Activated CD8-positive, alpha-beta memory T cell treated with anti-CD3 and anti-CD28 coated beads for 36 hours (primary cell): ENCODE results near the gene EML4. TPM values are rescaled to one million over a fixed set of nuclear protein-coding genes. Genes with fewer than 3 reads are reported as not detected.
"Not testable (repeated sequence)": the region's sequence is repeated elsewhere in the genome, so short reads cannot be mapped to it uniquely, and the experiment has no call there.

Source experiments
- CTCF ChIA-PET: fragments of 350-600 bp; sonication (Branson Sonifier 250); formaldehyde crosslinking; loops from one replicate; lab custom pipeline; 2021; ENCODE audit warnings: antibody characterized with exemption; lab: Charles Lee
- POLR2A ChIA-PET: fragments of 350-600 bp; sonication (Branson Sonifier 250); formaldehyde crosslinking; loops from one replicate; lab custom pipeline; 2021; ENCODE audit warnings: antibody characterized with exemption; lab: Charles Lee
- total RNA-seq, 2 experiments: library from RNA; stranded (reverse); gene quantifications; one replicate each; pipeline ENCODE4 v1.2.3, GENCODE V29; 2021

EML4 gene
- total RNA-seq, 2 experiments from 2014 or later = 56.8 to 58.9 TPM

GRCh38 chr2:42134401-42134932 is 34.7 kb upstream of the EML4 start:
- CTCF ChIA-PET = not testable (repeated sequence)

DNA sequence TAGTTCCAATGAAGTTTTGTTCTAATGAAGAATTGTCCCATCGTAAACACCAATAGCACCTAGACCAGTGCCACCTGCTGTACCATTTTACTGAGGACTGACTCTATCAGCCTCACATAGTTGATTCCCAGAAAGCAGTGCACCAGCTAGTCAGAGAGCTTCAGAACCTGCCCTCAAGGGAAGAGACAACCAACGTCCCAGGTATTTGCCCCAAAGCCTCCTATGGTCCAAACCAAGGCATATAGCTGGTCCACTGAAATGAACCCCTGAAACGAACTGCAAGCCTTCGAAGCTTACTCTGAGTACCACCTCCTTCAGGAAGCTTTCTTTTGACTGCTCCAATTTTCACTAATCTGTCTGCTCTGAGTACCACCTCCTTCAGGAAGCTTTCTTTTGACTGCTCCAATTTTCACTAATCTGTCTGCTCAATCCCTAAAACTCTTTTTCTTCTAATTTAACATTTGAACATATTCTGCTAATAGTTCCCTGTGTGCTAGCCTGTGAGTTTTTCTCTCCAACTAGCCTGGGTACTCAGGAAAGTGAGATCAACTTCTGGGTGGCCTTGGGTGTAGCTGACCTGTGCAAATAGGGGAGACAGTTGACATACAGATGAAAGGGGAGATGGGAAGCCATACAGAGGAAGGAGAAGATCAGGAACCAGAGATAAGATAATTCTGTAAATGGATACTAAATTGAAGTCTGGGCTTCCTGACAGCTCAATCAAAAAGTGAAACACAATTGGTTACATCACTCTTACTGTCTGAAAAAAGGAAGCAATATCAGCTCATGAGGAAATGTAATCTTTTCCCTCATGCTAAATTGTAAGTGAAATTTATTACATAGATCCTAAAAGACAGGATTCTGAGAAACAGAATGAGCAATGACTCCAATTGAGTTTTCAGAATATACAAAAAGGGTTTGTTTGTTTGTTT is 33.5 kb upstream of the EML4 start:
- ChIA-PET CTCF (no interaction called here), POLR2A (interaction anchor here (0.7 kb wide), 1 partner anchor 9 kb away, joined by 3 read pairs; no protein-coding TSS in a partner anchor)

More at GRCh38 chr2:42134401-42134932, 34.7 kb upstream of the EML4 start:
- POLR2A ChIA-PET = not testable (repeated sequence)

- ChIA-PET POLR2A (interaction anchor here (0.7 kb wide), 1 partner anchor 10 kb away, joined by 3 read pairs; no protein-coding TSS in a partner anchor), CTCF (interaction anchor here (0.7 kb wide), 1 partner anchor 9 kb away, joined by 3 read pairs; no protein-coding TSS in a partner anchor)
These were observed 32.4 kb upstream of the EML4 start for GRCh38 chr2:42136782-42137124.

GRCh38 chr2:42137125-42137841 is 31.9 kb upstream of the EML4 start:
- ChIA-PET CTCF (no interaction called here), POLR2A (no interaction called here)

DNA sequence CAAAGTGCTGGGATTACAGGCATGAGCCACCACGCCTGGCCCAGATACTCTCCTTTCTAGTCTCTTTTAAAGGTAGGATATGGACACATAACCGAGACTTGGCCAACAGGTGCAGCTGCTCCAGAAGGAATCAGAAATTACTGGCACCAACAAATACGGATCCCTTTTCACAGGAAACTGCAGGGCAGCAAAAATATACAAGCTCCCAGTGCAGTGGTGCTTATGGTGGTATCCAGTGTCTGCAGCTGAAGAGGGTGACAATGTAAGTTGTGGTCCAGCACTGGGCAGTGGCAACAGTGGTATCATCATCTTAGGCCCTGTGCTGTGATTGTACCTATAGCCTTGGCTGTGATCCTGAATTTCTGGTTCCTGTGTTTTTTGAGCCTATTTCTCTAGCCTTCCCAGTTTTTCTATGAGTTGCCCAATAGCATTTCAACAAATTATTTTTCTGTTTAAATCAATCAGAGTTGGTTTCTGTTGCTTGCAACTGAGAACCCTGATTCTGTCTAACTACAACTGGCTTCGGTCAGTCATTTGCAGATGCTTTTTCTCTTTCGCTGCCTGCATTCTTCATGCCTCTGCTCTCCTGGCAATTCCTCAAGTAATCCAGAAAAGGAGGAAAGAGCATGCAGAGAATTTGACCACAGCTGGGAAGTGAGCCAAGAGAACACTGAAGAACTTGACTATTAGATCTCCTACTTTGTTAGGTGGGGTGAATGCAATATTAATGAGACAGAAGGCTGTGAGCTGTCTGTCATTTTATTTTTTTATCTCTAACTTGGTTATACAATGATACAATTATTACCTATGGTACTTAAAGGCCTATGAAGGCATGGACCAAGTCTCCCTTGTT is 30.8 kb upstream of the EML4 start:
- POLR2A ChIA-PET = no interaction called here
- CTCF ChIA-PET = no interaction called here

DNA sequence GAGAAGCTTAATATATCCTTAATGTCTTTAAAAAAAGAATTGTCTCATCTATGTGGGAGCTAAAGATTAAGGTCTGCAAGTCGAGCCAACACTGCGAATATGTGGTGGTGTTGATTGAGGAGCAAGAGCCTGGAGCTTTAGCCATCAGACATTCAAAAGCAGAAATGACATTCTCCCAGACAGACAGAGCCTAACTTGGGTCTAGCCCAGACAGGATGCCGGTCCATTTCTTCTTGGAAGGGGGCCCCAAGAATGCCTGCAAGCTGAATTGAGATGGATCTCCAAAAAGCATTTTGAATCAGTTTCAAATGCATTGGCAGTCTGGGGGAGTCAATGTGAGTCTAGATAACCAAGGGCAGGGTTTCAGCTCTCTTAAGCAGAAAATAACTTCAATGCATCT is 30.1 kb upstream of the EML4 start:
- POLR2A ChIA-PET = no interaction called here
- CTCF ChIA-PET = no interaction called here

DNA sequence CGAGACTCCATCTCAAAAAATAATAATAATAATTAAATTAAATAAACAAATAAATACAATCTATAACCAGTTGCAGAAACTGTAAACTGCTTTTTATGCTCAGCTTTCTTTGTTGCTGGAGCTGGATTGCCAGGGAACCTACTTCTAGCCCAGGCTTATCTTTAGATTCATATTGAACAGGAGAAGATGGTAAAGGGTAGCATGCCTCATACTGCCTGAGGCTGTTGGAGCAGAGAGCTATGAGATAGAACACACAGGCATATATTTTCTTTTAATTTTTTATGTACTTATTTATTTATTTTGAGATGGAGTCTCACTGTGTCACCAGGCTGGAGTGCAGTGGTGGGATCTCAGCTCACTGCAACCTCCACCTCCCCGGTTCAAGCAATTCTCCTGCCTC is 28.7 kb upstream of the EML4 start:
- ChIA-PET CTCF (no interaction called here), POLR2A (no interaction called here)

- CTCF ChIA-PET = interaction anchor here (1.0 to 1.1 kb wide), 2 partner anchors 48 to 289 kb away, joined by 3 read pairs; no protein-coding TSS in a partner anchor
- POLR2A ChIA-PET = interaction anchor here (0.6 to 1.3 kb wide), 2 partner anchors 9 to 48 kb away, joined by 3 to 8 read pairs; no protein-coding TSS in a partner anchor
These were observed 27.2 kb upstream of the EML4 start for GRCh38 chr2:42141687-42142546.

GRCh38 chr2:42142547-42143184 is 26.5 kb upstream of the EML4 start:
- CTCF ChIA-PET = interaction anchor here (1.0 kb wide), 1 partner anchor 48 kb away, joined by 3 read pairs; no protein-coding TSS in a partner anchor
- POLR2A ChIA-PET = interaction anchor here (0.6 kb wide), 1 partner anchor 9 kb away, joined by 3 read pairs; no protein-coding TSS in a partner anchor

DNA sequence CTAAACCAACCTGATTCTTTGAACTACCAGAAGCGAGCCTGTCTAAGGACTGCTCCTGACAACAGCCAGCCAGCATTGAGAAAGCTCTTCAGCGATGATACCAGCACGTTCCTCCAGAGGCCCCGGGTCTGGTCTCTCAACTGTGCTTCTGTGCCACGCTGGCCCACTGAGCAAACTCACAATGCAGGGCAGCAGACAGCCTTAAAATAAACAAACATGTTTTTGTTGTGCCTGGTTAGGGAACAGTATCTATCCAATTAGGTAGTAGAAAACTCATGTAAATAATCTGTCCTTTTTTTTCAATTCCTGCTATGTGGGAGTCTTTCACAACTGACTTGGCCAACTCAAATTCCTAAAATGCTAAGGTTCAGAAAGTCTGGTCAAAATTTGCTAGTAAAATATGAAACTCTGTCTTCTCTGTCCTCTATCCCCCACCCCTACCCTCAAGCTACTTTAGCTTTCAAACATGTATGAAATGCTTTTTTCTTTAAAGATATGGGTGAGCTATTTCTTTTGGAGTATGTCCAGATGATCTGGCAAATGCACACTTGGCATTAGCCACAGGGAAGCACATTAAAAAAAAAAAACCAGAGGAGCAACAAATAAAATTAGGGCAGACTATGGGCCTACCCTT is 21.4 kb upstream of the EML4 start:
- CTCF ChIA-PET = no interaction called here
- POLR2A ChIA-PET = no interaction called here

- POLR2A ChIA-PET = no interaction called here
- CTCF ChIA-PET = no interaction called here
These were observed 19.0 kb upstream of the EML4 start for GRCh38 chr2:42150159-42150558.

- ChIA-PET POLR2A (interaction anchor here (0.7 kb wide), 1 partner anchor 74 kb away, joined by 3 read pairs; no protein-coding TSS in a partner anchor), CTCF (interaction anchor here (1.5 kb wide), 1 partner anchor 12 kb away, joined by 3 read pairs; no protein-coding TSS in a partner anchor)
These were observed 15.1 kb upstream of the EML4 start for GRCh38 chr2:42153944-42154581.

GRCh38 chr2:42156721-42157120 is 12.4 kb upstream of the EML4 start:
- ChIA-PET CTCF (no interaction called here), POLR2A (no interaction called here)

- CTCF ChIA-PET = no interaction called here
- POLR2A ChIA-PET = no interaction called here
These were observed 7.7 kb upstream of the EML4 start for GRCh38 chr2:42161444-42161843.

DNA sequence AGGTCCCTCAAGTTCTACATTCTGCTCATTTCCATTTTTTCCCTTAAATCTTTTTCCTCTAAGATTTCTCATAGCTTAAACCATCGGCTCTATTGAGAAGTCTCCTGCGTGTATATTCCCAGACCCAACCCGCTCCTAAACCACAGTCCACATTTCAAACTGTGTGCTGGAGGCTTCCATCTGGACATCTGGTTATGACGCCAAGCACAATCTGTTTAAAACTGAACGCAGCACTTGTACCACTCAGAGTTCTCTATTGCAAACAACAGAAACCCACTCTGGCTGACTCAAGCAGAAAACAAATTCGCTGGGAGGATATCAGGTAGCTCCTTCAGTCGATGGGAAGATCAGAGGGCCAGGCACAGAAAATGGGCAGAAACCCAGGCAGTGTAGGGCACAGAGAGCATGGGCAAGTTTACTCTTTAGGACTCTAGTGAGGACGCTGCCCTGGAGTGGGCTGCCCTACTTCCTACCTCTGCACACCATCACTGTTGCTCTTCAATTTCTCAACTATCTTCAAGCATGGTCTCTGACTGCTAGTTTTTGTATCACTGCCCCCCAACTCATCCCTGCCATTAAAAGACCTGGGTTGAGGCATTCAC is 5.6 kb upstream of the EML4 start:
- POLR2A ChIA-PET = no interaction called here
- CTCF ChIA-PET = no interaction called here

- ChIA-PET POLR2A (no interaction called here), CTCF (no interaction called here)
These were observed 5.1 kb upstream of the EML4 start for GRCh38 chr2:42164046-42164445.
